Measurements from ENCODE around the gene LYSMD1.
"Not testable (repeated sequence)": the region's sequence is repeated elsewhere in the genome, so short reads cannot be mapped to it uniquely, and the experiment has no call there.

LYSMD1 gene, protein sequence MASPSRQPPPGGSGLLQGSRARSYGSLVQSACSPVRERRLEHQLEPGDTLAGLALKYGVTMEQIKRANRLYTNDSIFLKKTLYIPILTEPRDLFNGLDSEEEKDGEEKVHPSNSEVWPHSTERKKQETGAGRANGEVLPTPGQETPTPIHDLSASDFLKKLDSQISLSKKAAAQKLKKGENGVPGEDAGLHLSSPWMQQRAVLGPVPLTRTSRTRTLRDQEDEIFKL

DNA sequence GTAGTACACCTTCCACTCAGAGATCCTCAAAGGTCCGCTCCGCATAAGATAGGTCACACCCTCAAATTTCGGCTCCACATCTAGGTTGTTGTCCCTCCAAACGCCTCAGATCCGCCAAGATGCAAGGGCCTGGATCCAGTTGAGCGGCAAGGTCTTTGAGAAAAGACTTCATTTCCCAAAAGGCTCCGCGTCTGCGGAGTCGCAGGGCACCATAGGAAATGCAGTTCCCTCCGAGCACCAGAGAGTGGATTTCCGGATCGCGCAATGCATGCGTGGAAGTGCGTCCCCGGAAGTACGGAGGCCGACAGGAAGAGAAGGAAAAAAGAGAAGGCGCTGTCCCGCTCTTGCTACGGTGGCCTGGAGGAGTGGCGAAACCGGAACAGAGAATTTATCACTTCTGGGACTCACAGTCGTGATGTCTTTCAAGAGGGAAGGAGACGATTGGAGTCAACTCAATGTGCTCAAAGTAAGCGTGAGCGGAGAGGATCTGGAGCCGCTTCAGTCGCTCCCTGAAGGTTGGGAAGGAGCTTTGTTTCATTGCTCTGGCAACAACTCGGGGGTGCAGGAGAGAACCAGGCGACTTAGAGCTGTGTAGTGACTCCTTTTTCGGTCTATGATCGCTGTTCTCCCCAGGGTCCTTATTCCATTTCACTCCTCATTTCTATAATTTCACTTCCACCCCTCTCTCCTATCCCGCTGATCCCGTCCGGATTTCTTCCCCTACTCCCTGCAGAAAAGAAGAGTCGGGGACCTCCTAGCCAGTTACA is at the start of gene LYSMD1, which contains the start of gene SCNM1:
LYSMD1 (minus strand) TSS at position 165 of the 767 bp plus-strand sequence. CDS start 644 bp downstream, outside the sequence.
SCNM1 (plus strand) TSS at position 407 of the 767 bp plus-strand sequence; CDS start at position 416, 9 bp downstream.
- peak; percentile 99 to 100 for DNase-seq

DNA sequence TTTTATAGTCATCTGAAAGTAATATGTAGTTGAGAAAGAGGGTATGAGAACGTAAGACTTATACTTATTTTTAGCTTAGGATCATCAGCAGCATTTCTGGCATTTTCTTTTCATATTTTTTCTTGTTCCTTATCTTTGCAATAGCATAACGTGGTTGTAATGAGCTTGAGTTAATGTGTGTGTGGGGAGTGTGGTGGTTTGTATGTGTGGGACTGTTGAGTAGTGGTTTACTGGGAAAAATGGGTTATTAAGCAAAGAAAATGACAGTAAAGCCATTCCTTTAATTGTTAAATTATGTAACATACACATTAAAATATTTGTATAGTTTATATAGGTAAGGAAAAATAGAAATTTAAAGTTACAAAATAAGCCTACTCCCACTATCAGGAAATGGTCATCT is 47.9 kb upstream of the LYSMD1 start:
- no peak for DNase-seq

DNA sequence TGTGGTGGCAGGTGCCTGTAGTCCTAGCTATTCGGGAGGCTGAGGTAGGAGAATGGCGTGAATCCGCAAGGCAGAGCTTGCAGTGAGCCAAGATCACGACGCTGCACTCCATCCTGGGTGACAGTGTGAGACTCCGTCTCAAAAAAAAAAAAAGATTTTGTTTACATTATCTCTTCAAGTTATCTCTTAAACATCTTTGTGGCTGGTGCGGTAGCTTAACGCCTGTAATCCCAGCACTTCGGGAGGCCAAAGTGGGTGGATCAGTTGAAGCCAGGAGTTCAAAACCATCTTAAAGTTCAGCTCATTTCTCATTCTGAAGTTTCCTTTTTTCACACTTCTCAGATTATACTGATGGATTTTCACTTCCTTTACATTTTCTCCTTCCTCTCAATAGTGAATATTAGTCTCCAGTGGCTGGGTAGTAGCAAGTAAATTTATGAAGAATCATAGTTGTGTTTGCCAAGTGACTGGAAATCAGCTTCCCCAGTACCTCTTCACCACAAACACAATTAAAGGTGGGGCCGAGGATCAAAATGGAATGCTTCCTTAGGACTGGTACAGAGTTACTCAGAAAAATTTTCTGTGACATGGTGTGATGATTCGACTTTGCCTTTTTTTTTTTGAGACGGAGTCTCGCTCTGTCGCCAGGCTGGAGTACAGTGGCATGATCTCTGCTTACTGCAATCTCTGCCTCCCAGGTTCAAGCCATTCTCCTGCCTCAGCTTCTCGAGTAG is 46.4 kb upstream of the LYSMD1 start:
- no peak for DNase-seq

DNA sequence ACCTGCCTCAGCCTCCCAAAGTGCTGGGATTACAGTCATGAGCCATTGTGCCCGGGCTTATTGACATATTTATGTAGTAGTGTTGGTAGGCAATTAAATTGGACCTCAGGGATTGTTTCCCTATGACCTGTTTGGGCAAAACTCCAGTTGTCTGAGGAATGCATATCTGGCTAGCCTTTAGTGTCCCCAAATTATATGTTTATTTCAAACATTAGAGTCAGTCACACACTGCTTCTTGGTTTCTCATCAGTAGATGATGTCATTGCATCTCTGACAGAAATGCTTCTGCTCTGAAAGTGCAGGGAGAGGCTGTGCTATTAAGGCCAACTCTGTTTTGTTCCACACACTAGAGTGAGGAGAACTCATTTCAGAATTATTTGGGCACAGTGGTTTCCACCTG is 45.1 kb upstream of the LYSMD1 start:
- no peak for DNase-seq

DNA sequence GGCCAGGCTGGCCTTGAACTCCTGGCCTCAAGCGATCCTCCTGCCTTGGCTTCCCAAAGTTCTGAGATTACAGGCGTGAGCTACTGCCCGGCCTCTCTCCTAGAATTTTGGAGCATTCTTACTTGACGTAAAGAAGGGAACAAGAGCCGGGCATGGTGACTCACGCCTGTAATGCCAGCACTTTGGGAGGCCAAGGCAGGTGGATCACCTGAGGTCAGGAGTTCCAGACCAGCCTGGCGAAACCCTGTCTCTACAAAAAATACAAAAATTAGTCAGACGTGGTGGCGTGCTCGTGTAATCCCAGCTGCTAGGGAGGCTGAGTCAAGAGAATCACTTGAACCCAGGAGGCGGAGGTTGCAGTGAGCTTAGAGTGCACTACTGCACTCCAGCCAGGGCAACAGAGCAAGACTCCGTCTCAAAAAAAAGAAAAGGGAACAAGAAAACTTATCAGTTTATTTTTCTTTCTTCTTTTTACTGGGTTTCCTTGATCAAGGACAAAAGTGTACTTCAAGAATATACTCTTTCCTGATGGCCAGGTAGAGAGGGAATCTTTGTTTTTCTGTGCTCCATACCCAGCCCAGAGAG is 39.8 kb upstream of the LYSMD1 start:
- DNase-seq, result not testable (repeated sequence)

DNA sequence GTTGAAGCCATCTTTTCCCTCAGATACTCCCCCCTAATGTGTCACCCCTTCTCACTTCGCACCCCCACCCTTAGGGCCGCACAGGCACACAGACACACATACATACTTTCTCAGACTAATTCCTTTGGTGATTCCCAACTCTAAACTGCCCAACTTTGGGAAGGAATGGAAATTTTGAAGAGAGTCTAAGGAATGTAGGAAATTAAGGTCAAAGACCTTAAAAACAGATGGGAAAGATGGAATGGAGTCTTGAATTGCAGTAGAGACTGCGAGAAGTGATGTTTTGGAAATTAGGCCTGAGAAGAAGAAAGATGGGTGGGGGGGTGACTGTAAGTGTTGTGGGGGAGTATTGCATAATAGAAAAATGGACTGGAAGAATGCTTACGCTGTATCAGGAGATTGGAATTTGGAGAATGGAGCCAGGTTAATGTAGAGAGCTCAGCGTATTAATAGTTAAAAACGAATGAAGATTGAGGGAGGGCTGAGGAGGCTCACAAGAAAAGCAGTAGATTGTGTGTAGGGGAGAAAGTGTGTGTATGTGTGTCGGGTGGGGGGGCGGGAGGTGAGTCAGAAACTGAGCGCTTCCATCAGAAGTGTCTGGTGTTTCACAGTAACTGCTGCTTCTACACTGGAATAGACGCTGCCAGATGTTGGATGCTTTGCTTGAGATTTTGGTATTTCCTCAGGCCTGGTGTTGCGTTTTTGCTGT is 34.3 kb upstream of the LYSMD1 start:
- peak in 1 of 2 experiments; percentile 17 for DNase-seq

DNA sequence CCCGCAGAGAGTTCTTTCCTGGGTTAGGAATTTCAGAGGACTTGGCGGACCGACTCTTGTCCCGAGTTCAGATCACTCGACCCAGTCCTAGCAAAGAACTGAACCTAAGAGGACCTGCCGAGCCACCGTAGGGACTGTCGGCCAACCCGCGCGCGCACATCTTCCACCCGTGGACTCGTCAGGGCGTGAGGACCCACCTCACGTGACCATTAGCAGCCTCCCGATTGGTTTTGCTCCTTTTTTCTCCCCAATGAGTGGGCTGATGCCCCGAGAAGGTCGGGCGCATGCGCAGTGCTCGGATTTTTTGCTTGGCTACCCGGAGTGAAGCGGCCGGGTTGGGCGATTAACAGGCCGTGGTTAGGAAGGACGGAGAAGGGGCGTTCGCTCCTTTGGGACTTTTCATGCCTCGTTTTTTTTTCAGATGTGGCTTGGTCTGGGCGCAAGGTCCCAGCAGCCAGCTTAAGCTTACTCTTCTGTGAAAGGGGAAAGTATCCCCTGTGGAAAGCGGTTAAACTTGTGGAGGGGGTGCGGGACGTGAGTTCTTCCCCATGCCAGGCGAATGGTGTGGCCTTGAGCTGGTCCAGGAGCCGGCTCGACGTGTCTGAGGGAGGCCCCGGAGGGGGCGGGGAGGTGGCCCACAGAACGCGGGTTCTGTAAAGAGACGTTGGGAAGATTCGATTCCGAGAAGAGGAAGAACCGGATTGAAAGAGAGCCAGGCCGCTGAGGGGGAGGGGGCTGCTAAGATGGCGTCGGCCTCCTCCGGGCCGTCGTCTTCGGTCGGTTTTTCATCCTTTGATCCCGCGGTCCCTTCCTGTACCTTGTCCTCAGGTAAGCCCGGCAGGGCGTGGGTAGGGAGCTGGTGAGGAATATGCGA is 32.8 kb upstream of the LYSMD1 start, which contains the start of gene PIP5K1A:
PIP5K1A (plus strand) TSS at position 299 of the 874 bp plus-strand sequence; CDS start at position 744, 445 bp downstream.
- peak; percentile 100 for DNase-seq

DNA sequence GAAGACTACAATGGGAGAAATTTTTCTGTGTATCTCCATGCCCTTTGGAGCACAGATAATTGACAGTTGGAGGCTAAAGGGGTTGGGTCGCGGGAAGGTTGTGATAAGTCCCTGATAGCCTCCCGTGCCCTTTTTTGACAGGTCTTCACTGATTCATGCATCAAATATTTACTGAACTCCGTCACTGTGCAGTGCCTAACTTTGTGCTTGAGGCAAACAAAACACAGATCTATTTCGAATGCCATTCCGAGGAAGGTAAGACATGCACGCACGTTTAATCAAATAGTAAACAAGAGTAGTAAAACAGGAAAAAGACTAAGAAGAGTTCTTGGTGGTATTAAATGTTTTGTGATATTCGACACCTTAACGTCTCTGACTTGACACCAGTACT is 32.2 kb upstream of the LYSMD1 start:
- DNase-seq, result peak in 1 of 2 experiments; percentile 69

DNA sequence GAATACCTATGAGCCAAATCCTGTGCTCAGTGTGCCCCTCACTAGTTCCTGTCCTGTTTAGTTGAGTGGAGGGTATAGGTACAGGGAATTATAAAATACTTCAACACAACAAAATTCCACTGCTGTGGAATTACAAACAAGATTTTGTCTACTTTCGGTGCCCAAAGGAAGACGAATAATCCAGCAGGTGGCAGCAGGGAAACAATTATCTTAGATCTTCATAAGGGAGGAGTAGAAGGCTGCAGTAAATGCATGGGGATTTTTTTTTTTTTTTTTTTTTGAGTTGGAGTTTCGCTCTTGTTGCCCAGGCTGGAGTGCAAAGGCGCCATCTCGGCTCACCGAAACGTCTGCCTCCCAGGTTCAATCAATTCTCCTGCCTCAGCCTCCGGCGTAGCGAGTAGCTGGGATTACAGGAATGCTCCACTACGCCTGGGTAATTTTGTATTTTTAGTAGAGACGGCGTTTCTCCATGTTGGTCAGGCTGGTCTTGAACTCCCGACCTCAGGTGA is 30.6 kb upstream of the LYSMD1 start:
- peak; percentile 97 to 98 for DNase-seq

DNA sequence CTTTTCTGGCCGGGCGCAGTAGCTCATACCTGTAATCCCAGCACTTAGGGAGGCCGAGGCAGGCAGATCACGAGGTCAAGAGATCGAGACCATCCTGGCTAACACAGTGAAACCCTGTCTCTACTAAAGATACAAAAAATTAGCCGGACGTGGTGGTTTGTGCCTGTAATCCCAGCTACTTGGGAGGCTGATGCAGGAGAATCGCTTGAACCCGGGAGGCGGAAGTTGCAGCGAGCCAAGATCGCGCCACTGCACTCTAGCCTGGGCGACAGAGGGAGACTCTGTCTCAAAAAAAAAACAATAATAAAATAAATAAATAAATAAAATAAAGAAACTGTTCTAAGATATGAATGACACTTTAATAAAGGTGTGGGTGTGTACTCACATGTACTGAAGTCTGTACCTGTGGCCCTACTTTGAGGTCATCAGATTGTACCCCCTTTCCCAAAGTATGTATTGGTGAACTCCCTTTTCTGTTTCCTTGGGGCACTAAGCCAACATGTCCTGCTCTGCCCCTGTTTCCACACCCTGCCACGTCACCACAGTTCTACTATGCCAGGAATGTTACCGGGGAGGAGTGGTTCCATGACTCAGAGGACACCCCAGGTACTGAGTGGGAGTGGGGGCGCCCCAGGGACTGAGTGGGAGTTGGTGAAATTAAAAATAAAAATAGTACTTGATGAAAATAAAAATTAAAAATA is 29.3 kb upstream of the LYSMD1 start:
- not testable (repeated sequence) for DNase-seq

DNA sequence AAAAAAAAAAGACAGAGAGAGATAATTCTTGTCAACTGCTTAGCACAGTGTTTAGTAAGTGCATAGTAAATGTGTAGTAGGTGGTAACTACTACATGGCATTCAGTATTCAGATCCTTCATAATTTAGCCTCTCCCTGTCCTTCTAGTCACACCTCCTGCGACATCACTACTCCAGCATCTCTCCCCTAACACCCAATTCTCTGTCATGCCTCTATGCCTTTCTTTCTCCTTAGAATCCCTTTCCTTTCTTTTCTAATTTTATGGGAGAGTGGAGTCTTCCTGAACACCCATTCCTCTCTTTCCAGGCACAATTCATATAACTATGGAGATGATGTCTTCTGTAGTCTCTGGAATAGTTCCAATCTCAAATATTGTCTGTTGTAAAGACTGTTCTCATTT is 28.2 kb upstream of the LYSMD1 start:
- DNase-seq, result no peak

DNA sequence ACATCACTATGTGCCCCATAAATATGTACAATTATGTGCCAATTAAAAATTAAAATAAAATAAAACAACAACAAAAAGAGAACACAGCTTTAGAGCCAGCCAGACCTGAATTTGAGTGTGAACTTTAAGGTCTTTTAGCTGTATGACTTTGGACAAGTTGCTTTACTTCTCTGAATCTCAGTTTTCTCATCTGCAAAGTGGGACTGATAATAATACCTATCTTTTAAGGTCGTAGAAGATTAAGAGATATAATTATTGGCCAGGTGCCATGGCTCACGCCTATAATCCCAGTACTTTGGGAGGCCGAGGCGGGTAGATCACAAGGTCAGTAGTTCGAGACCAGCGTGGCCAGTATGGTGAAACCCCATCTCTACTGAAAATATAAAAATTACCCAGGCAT is 27.6 kb upstream of the LYSMD1 start:
- no peak for DNase-seq

DNA sequence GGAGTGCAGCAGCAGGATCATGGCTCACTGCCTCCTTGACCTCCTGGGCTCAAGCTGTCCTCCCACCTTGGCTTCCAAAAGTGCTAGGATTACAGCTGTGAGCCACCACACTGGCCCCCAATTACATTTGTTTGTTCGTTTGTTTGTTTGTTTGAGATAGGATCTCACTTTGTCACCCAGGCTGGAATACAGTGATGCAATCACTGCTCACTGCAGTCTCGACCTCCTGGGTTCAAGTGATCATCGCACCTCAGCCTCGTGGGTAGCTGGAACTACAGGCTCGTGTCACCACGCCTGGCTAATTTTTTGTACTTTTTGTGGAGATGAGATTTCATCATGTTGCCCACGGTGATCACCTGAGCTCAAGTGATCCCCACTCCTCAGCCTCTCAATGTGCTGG is 26.3 kb upstream of the LYSMD1 start:
- no peak for DNase-seq

DNA sequence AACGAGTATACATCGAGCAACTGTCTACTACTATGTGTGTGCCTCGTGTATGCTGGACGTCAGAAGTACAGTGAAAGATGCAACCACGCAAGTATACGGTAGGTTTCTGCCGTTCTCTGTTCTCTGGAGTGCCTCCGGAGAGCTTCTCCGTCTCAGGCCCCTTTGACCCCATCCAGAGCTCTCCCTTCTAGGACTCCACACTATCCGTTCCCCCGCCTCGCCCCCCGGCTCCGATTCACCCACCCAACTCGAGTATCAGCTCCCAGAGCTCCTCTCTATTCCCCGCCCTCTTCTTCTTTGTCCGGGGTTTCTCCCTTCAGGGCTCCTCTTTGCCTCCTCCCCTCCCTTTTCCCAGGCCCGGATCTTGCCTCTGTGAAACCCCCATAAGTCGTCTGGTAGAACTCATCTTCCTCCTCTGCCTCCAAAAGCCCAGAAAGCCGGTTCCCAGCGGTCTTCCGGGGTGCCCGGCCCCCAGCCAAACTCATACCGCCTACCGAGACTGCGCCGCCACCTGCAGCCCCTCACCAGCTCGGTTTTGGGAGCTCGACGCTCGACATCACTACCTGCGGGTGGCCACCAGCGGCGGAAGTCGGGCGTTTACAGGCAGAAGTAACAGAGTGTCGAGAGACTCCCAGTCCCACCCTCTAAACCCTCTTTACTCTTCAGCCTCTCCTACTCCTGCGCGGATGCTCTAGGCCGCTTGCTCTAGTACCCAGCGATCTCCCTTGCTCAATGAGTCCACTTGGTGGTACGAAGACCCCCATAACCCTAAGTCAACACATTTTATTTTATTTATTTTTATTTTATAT is 24.1 kb upstream of the LYSMD1 start, which contains the start of gene VPS72:
VPS72 (minus strand) TSS at position 561 of the 809 bp plus-strand sequence; CDS start at position 485, 76 bp downstream.
- peak; percentile 98 to 99 for DNase-seq

DNA sequence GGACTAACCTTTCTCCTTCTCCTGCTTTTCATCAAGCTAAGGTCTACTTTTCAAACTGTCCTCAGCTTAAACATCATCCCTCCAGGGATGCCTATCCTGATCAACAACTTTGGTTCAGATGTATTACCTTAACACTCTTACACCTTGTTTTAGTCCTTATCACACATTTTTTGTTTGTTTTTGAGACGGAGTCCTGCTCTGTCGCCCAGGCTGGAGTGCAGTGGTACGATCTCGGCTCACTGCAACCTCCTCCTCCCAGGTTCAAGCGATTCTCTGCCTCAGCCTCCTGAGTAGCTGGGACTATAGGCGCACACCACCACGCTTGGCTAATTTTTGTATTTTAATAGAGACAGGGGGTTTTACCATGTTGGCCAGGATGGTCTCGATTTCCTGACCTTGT is 23.0 kb upstream of the LYSMD1 start:
- not testable (repeated sequence) for DNase-seq

DNA sequence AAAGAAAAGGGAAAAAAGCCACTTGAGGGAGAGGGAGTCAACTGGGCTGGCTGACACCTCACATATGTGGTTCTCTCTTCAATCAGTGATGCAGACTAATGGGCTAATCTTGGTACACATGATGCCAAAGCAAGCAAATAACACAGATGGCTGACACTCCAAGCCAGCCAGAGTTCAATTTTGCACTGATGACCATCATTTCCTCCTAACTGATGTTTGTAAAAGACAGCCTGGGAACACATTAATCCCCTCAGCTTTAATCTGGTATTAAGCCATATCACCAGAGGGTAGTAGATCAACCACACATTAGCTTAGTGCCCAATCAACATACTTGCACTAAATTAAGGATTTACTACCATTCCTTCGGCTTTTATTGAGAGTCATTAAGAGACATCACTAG is 21.5 kb upstream of the LYSMD1 start:
- no peak for DNase-seq

DNA sequence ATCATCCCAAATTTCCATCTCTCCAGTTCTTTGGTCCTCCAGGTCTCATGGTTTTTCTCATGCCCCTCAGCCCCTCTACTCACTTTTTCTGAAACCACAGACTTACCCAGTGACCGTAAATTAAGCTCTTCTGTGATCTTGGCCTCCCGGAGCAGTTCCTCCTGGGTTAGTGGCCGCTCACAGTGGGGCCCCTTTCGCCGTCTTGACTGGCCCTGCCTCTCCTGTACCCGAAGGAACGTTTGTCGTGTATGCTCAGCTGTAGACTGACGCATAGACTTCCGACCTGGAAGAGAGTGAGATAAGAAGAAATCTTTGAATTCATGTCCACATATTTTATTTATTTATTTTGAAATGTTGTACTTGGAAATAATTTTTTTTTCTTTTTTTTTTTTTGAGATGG is 18.5 kb upstream of the LYSMD1 start:
- DNase-seq, result no peak

DNA sequence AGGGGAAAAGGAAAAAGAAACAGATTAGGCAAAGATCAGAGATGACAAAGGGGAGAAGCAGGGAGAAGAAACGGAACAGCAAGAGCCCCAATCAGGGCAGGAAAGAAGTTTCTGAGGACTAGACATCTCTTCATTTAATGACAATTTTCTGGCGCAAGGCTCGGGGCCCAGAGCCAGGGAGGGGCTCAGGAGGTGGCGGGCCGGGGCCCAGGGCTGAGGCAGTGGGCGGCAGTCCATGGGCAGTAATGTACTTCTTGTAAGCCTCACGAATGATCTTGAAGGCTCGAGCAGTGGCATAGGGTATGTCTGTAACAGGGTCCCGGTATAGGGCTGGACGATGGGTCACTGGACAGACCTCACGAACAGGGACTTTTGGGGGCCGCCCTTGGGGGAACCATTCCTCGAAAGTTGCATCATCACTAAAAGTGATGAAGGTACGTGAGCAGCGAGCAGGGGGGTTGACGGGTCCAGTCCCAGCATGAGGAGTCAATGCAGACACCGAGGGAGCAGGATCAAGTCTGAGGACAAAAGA is 10.9 kb upstream of the LYSMD1 start:
- no peak for DNase-seq

DNA sequence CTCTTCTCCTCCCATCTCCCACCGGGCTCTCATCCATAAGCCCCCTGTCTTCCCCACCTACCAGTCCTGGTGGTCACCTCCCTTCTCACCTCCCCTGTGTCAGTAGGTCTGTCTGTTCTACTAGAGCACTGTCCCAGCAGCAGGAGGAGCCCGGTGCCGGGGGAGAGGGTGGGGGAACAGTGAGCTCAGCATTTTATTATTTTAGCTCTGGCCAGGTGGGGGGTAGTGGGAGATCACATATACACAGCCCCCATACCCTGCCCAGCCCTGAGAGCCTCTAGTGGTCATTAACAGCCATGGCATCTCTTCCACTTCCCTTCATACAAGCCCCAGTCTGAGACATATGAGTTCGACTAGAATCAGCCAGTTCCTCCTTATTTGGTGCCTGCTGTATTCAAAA is 10.2 kb upstream of the LYSMD1 start, which contains the start of gene TMOD4:
TMOD4 (minus strand) TSS at position 119 of the 400 bp plus-strand sequence. CDS start 1,106 bp downstream, outside the sequence.
- peak; percentile 32 to 62 for DNase-seq

All from NCI-H526 (cell line).